ENCODE measurements around the gene TNS1. TPM values are rescaled to one million over a fixed set of nuclear protein-coding genes. Genes with fewer than 3 reads are reported as not detected.

Gene TNS1
- total and polyA plus RNA-seq, 7 experiments from 2014 or later, result 0.50 to 5.0 (median 0.81) TPM; not detected in 2

DNA sequence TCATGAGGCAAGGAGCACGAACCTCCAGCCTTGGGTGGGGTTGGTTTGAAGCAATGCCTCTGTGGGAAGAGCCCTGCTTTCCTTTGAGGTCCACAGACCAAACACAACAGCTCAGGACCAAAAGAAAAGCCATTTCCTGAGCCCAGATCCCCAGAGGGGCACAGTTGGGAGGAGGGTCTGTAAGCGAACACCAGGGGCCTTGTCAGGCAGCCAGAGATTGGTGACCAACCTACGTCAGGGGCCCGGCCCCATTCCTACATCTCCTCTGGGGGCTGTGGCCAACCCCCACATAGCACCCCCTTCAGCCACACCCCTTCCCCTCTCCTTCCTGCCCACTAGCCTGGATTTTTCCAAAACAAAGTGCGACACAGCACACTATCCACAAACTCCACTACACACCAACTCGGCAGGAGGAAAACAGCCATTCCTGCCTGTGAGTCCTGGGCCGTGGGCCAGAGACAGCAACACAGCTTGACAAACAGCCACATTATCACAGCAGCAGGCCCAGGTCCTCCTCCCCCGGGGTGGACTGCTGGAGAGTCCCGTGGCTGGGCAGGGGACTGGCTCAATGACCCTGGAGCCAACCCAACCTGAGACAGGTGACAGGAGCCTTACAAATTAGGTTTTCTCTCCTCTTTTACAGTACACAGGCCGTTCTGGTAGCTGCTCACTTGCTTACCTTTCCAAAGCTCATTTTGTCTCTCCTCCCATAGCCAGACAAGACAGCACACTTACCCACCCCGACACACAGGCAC is 98.8 kb downstream of the TNS1 start:
- POLR2A ChIA-PET, result no interaction called here
- Mint-ChIP-seq H3K27me3 (peaks cover 11 to 40% (median 25%) of the 10 kb centered on the region in 5 donors), H3K4me1 (peaks cover 0 to 5% (median 0%) of the 10 kb centered on the region in 7 donors), H3K27ac (no peak overlapping the region), H3K9me3 (no peaks in the 10 kb centered on the region), H3K4me3 (no peak overlapping the region), H3K36me3 (no peaks in the 10 kb centered on the region)
- no peak overlapping the region for H3K27ac ChIP-seq (ENCODE audit: low read depth, low read length)
- no peaks in the 10 kb centered on the region for H3K36me3 ChIP-seq (ENCODE audit: control insufficient read depth in 2 of 3, insufficient read depth in 3 of 3, low read length in 3 of 3)
- no peaks in the 10 kb centered on the region for H3K27me3 ChIP-seq (ENCODE audit: control insufficient read depth in 2 of 2, insufficient read depth in 2 of 2, low read length in 2 of 2)
- CTCF ChIA-PET, result interaction anchor here (0.6 kb wide), 1 partner anchor 39 kb away, joined by 3 read pairs; no protein-coding TSS in a partner anchor
- no peak overlapping the region for H3K4me3 ChIP-seq (ENCODE audit: low read length)
- DNase-seq, result no peak
- no peak for ATAC-seq
- no peaks in the 10 kb centered on the region for H3K4me1 ChIP-seq (ENCODE audit: control insufficient read depth in 2 of 2, insufficient read depth in 2 of 2, low read length in 2 of 2)
- intact Hi-C loops (cut with micrococcal nuclease), result no loop called here
- no peaks in the 10 kb centered on the region for H3K9me3 ChIP-seq (ENCODE audit: control insufficient read depth in 2 of 3, low read length in 3 of 3)

DNA sequence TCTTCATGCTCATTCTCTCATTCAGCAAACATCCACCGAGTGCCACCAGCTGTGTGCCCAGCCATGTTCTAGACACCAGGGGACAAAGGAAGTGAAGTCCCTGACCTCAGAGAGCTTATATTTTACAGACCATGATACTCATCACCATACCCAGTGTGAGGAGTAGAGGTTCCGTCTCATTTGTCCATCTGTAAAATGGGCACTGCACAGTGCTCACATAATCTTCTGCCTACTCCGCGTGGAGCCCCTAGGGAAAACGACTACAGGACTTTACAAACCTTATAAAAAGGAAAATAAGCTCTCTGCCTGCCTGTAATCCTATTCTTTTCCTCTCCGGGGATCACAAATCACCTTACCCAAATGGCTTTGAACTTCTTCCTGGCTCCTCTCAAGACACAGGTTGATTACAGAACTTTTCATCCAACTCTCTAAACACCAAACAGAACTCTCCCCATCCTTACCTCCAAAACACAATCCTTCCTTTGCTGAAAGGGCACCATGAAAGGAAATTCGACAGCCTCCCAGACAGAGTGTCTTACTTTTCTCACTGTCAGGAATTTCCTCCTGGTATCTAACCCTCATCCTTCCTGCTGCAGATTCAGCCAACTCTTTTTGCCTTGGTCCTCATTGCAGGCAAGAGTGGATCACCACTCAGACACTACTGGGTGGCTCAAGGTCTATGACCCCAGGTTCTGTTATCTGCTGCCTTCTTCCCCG is 99.5 kb downstream of the TNS1 start:
- H3K4me1 Mint-ChIP-seq, result peaks cover 0 to 5% (median 0%) of the 10 kb centered on the region in 7 donors
- Histone ChIP-seq H3K27ac (ENCODE audit: low read depth, low read length) (no peak overlapping the region), H3K4me3 (ENCODE audit: low read length) (no peak overlapping the region), H3K36me3 (ENCODE audit: control insufficient read depth in 2 of 3, insufficient read depth in 3 of 3, low read length in 3 of 3) (no peaks in the 10 kb centered on the region), H3K27me3 (ENCODE audit: control insufficient read depth in 2 of 2, insufficient read depth in 2 of 2, low read length in 2 of 2) (no peaks in the 10 kb centered on the region), H3K4me1 (ENCODE audit: control insufficient read depth in 2 of 2, insufficient read depth in 2 of 2, low read length in 2 of 2) (no peaks in the 10 kb centered on the region), H3K9me3 (ENCODE audit: control insufficient read depth in 2 of 3, low read length in 3 of 3) (no peaks in the 10 kb centered on the region)
- ATAC-seq, result no peak
- ChIA-PET CTCF (no interaction called here), POLR2A (no interaction called here)
- peaks cover 11 to 40% (median 25%) of the 10 kb centered on the region in 5 donors for H3K27me3 Mint-ChIP-seq
- no peaks in the 10 kb centered on the region for H3K9me3 Mint-ChIP-seq
- H3K27ac Mint-ChIP-seq, result no peak overlapping the region
- no peak overlapping the region for H3K4me3 Mint-ChIP-seq
- intact Hi-C loops (cut with micrococcal nuclease), result no loop called here
- H3K36me3 Mint-ChIP-seq, result no peaks in the 10 kb centered on the region
- no peak for DNase-seq

DNA sequence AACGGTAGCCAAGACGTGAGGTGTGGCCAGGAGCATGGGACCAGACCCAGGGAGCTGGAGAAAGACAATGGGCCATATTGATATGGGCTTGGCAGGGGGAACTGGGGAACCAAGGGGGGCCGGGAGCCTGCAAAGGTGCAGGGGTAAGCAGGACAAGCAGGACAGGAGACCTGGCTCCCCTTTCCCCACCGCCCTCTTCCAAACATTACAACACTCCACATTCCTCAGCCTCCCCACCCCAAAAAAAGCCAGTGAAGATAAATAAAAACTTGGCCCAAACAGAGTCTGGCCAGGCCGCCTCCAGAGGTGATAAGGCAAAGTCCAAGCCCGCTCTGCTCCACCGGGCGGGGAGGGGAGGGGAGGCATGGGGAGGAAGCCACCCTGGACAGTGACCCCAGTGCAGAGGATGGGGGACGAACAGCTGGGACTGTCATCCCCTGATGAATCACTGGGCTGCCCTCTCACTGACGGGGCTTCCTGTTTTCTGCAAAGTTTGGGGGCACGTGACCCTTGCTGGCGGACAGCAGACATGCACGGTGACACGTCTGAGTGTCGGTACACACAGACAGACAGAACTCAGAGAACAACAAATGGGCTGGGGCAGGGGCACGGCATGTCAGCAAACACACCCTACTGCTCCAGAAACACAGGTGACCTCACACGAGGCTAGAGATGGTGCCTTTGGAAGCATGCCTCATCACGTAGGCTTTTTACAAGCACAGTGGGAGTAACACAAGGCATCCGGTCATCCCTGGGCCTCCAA is 100.2 kb downstream of the TNS1 start:
- CTCF ChIA-PET, result no interaction called here

DNA sequence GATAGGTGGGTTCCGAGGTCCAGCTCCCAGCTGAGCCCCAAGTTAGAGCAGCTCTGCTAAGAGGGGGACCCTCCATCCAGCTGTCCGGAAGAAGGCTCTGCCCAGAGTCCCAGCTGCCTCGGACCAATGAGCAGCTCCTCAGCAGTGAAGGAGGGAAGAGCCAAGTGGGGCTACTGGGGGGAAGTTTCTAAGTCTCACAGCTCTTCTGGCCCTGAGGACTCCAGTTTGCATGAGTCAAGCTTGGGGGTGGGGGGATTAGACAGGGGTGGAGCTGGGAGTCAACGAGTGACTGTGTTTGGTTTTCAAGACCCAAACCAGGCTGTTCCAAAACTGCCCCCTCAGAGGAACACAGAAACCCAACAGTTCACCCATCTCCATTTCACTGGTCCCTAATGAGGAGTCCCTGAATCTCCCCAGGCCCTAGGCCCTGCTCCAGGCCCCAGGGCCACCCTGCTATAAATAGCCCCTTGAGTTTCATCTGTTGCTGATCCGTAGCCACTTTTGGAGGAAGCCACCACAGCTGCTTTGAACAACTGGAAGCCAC is 100.9 kb downstream of the TNS1 start:
- Mint-ChIP-seq H3K4me1 (peaks cover 0 to 5% (median 0%) of the 10 kb centered on the region in 7 donors), H3K4me3 (no peak overlapping the region), H3K9me3 (no peaks in the 10 kb centered on the region), H3K27ac (no peak overlapping the region), H3K36me3 (no peaks in the 10 kb centered on the region), H3K27me3 (peaks cover 11 to 28% (median 22%) of the 10 kb centered on the region in 5 donors)
- H3K27ac ChIP-seq (ENCODE audit: low read depth, low read length), result no peak overlapping the region
- ChIA-PET CTCF (interaction anchor here (0.7 kb wide), 2 partner anchors 15 to 113 kb away, joined by 3 read pairs; no protein-coding TSS in a partner anchor), POLR2A (no interaction called here)
- H3K4me1 ChIP-seq (ENCODE audit: control insufficient read depth in 2 of 2, insufficient read depth in 2 of 2, low read length in 2 of 2), result no peaks in the 10 kb centered on the region
- H3K27me3 ChIP-seq (ENCODE audit: control insufficient read depth in 2 of 2, insufficient read depth in 2 of 2, low read length in 2 of 2), result no peaks in the 10 kb centered on the region
- ATAC-seq, result no peak
- no peaks in the 10 kb centered on the region for H3K9me3 ChIP-seq (ENCODE audit: control insufficient read depth in 2 of 3, low read length in 3 of 3)
- H3K4me3 ChIP-seq (ENCODE audit: low read length), result no peak overlapping the region
- no peaks in the 10 kb centered on the region for H3K36me3 ChIP-seq (ENCODE audit: control insufficient read depth in 2 of 3, insufficient read depth in 3 of 3, low read length in 3 of 3)
- intact Hi-C loops (cut with micrococcal nuclease), result no loop called here
- no peak for DNase-seq

More for the DNA sequence above, 100.2 kb downstream of the TNS1 start:
- H3K36me3 Mint-ChIP-seq, result no peaks in the 10 kb centered on the region
- peaks cover 0 to 5% (median 0%) of the 10 kb centered on the region in 7 donors for H3K4me1 Mint-ChIP-seq
- Histone ChIP-seq H3K36me3 (ENCODE audit: control insufficient read depth in 2 of 3, insufficient read depth in 3 of 3, low read length in 3 of 3) (no peaks in the 10 kb centered on the region), H3K27ac (ENCODE audit: low read depth, low read length) (no peak overlapping the region), H3K9me3 (ENCODE audit: control insufficient read depth in 2 of 3, low read length in 3 of 3) (no peaks in the 10 kb centered on the region), H3K27me3 (ENCODE audit: control insufficient read depth in 2 of 2, insufficient read depth in 2 of 2, low read length in 2 of 2) (no peaks in the 10 kb centered on the region), H3K4me3 (ENCODE audit: low read length) (no peak overlapping the region), H3K4me1 (ENCODE audit: control insufficient read depth in 2 of 2, insufficient read depth in 2 of 2, low read length in 2 of 2) (no peaks in the 10 kb centered on the region)
- POLR2A ChIA-PET, result no interaction called here
- no peak for DNase-seq
- no peak overlapping the region for H3K4me3 Mint-ChIP-seq
- H3K27ac Mint-ChIP-seq, result no peak overlapping the region
- ATAC-seq, result peak; percentile 80
- peaks cover 11 to 34% (median 25%) of the 10 kb centered on the region in 5 donors for H3K27me3 Mint-ChIP-seq
- intact Hi-C loops (cut with micrococcal nuclease), result no loop called here
- H3K9me3 Mint-ChIP-seq, result no peaks in the 10 kb centered on the region

DNA sequence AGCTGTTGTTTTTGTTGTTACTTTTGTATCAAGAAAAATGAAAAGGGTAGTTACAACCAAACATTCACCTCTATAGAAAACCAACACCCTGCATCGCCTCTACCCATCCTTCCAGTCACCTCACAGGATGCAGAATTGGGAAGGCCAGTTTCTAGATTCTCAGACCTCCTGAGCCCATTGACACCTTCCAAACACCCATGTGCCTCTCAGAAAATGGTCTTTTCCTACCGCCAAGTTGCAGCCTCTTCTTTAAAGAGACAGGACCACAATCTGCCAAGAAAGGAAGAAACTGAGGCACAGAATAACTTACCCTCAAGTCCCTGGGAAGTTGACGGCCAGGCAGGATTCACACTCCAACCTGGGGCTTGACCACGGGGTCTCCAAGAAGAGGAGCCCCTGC is 101.4 kb downstream of the TNS1 start:
- no peaks in the 10 kb centered on the region for H3K4me1 ChIP-seq (ENCODE audit: control insufficient read depth in 2 of 2, insufficient read depth in 2 of 2, low read length in 2 of 2)
- ChIA-PET CTCF (interaction anchor here (0.7 kb wide), 2 partner anchors 15 to 113 kb away, joined by 3 read pairs; no protein-coding TSS in a partner anchor), POLR2A (no interaction called here)
- intact Hi-C loops (cut with micrococcal nuclease), result no loop called here
- Mint-ChIP-seq H3K27ac (no peak overlapping the region), H3K27me3 (peaks cover 6 to 25% (median 17%) of the 10 kb centered on the region in 5 donors), H3K4me3 (no peak overlapping the region), H3K4me1 (peaks cover 0 to 4% (median 0%) of the 10 kb centered on the region in 7 donors), H3K9me3 (no peaks in the 10 kb centered on the region), H3K36me3 (no peaks in the 10 kb centered on the region)
- H3K27ac ChIP-seq (ENCODE audit: low read depth, low read length), result no peak overlapping the region
- H3K4me3 ChIP-seq (ENCODE audit: low read length), result no peak overlapping the region
- H3K36me3 ChIP-seq (ENCODE audit: control insufficient read depth in 2 of 3, insufficient read depth in 3 of 3, low read length in 3 of 3), result no peaks in the 10 kb centered on the region
- no peaks in the 10 kb centered on the region for H3K27me3 ChIP-seq (ENCODE audit: control insufficient read depth in 2 of 2, insufficient read depth in 2 of 2, low read length in 2 of 2)
- H3K9me3 ChIP-seq (ENCODE audit: control insufficient read depth in 2 of 3, low read length in 3 of 3), result no peaks in the 10 kb centered on the region
- DNase-seq (no peak), ATAC-seq (no peak)

DNA sequence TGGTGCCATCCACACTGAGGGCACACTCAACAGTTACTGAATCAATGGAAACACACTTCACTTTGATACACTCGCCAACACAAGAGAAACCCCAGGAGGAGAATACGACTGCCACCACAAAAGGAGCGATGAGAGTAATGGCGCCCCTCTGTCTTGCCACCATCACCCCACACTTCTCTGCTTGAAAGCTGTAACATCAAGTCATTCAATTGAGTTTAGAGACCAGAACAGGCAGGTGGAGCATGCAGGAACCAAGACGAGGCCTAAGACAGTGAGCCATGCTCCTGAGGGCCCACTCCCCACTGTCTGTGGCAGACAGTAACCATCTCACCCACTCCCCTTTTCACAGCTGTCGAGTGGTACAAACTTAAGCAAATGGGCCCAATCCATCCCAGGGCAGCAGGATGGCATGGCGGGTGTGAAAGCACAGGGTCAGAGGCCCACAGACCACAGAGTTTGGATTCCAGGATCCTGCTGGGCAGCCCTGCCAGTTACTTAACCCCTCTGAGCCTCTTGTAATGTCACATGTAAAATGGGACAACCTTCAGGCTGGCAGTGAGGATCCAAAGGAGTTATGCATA is 101.9 kb downstream of the TNS1 start:
- Mint-ChIP-seq H3K9me3 (no peaks in the 10 kb centered on the region), H3K27me3 (peaks cover 5 to 24% (median 15%) of the 10 kb centered on the region in 5 donors), H3K4me3 (no peak overlapping the region), H3K4me1 (peaks cover 0 to 3% (median 0%) of the 10 kb centered on the region in 7 donors), H3K27ac (peak overlapping the region in 1 of 9 donors; percentile 4), H3K36me3 (no peaks in the 10 kb centered on the region)
- Histone ChIP-seq H3K36me3 (ENCODE audit: control insufficient read depth in 2 of 3, insufficient read depth in 3 of 3, low read length in 3 of 3) (no peaks in the 10 kb centered on the region), H3K4me1 (ENCODE audit: control insufficient read depth in 2 of 2, insufficient read depth in 2 of 2, low read length in 2 of 2) (no peaks in the 10 kb centered on the region), H3K9me3 (ENCODE audit: control insufficient read depth in 2 of 3, low read length in 3 of 3) (no peaks in the 10 kb centered on the region), H3K4me3 (ENCODE audit: low read length) (no peak overlapping the region), H3K27me3 (ENCODE audit: control insufficient read depth in 2 of 2, insufficient read depth in 2 of 2, low read length in 2 of 2) (no peaks in the 10 kb centered on the region), H3K27ac (ENCODE audit: low read depth, low read length) (no peak overlapping the region)
- ChIA-PET CTCF (no interaction called here), POLR2A (no interaction called here)
- ATAC-seq (no peak), DNase-seq (no peak)
- intact Hi-C loops (cut with micrococcal nuclease), result no loop called here
